GM10248 (cell line): ENCODE data around the gene UGT1A9.

Source experiments
- CTCF ChIA-PET: fragments of 300-600 bp; sonication (Branson Sonifier 250); formaldehyde crosslinking; extraction: SDS; loops from one replicate; lab custom pipeline; 2021; ENCODE audit warnings: antibody characterized with exemption; lab: Yijun Ruan, JAX
- POLR2A ChIA-PET: fragments of 350-650 bp; sonication (Branson Sonifier 250); formaldehyde crosslinking; extraction: SDS; loops from one replicate; lab custom pipeline; 2020; ENCODE audit warnings: antibody characterized with exemption; lab: Yijun Ruan, JAX
- DNase-seq: peaks from one replicate; pipeline ENCODE4 v3.0.0; 2012; ENCODE audit errors: extremely low spot score
- TF ChIP-seq, protein P1 (sequence below): IDR thresholded peaks from 2 replicates; pipeline ENCODE4 v1.5.1; 2012; ENCODE audit warnings: mild to moderate bottlenecking, low read depth; ENCODE audit errors: extremely low read depth, missing control alignments, control extremely low read depth

UGT1A9 gene

GRCh38 chr2:233791883-233792329 is 120.2 kb downstream of the UGT1A9 start:
- TF ChIP-seq, protein P1, sequence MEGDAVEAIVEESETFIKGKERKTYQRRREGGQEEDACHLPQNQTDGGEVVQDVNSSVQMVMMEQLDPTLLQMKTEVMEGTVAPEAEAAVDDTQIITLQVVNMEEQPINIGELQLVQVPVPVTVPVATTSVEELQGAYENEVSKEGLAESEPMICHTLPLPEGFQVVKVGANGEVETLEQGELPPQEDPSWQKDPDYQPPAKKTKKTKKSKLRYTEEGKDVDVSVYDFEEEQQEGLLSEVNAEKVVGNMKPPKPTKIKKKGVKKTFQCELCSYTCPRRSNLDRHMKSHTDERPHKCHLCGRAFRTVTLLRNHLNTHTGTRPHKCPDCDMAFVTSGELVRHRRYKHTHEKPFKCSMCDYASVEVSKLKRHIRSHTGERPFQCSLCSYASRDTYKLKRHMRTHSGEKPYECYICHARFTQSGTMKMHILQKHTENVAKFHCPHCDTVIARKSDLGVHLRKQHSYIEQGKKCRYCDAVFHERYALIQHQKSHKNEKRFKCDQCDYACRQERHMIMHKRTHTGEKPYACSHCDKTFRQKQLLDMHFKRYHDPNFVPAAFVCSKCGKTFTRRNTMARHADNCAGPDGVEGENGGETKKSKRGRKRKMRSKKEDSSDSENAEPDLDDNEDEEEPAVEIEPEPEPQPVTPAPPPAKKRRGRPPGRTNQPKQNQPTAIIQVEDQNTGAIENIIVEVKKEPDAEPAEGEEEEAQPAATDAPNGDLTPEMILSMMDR = no peak
- CTCF ChIA-PET = no interaction called here
- POLR2A ChIA-PET = no interaction called here
- no peak for DNase-seq

DNA sequence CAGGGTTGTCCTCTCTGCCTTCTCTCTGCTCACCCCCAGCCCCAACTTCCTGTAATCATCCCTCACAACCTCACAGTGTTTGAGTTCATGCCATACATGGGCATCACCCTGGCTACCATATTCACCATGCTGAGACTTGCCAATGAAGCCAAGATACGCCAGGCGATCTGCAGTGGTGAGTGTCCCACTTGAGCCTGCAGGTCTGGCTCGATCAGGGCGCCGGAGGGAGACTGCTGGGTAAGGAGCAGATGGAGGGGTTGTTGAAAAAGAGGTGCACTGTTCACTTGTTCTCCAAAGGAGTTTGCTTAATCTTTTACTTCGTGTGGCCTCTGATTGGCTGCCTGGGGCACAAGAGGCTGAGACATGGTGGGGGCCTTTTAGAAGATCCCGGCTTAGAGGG is 121.0 kb downstream of the UGT1A9 start:
- TF ChIP-seq, protein P1 = no peak
- ChIA-PET POLR2A (no interaction called here), CTCF (no interaction called here)

DNA sequence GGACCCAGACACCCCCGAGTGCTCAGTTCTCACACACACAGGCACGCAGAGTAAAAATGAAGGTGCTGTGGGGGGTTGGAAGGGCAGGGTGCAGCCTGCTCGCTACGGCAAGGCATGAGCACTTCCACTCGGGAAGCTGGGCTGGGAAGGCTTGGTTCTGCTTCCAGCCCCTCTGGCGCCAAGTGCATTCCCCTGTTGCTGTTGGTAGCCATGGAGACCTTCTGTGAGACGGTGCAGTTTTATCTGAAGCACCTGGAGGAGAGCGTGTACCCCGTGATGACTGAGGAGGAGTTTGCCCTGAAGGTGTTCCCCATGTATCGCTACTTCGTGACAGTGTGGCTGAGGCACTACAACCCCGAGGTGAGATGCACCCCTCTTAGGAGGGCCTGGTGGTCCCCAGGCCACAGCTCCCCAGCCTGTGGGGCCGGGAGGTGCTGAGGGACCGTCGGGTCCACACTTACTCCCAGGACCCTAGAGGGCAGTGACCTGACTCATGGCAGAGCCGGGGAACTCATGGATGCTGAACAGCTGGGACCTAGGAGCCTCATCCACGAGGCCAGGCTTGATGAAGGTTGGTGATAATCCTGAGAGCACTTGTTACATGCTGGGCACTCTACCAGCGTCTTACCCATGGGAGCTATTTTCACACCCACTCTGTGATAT is 121.9 kb downstream of the UGT1A9 start:
- POLR2A ChIA-PET = no interaction called here
- CTCF ChIA-PET = no interaction called here
- no peak for DNase-seq
- TF ChIP-seq, protein P1 = no peak

More for the DNA sequence above, 121.0 kb downstream of the UGT1A9 start:
- DNase-seq = no peak

DNA sequence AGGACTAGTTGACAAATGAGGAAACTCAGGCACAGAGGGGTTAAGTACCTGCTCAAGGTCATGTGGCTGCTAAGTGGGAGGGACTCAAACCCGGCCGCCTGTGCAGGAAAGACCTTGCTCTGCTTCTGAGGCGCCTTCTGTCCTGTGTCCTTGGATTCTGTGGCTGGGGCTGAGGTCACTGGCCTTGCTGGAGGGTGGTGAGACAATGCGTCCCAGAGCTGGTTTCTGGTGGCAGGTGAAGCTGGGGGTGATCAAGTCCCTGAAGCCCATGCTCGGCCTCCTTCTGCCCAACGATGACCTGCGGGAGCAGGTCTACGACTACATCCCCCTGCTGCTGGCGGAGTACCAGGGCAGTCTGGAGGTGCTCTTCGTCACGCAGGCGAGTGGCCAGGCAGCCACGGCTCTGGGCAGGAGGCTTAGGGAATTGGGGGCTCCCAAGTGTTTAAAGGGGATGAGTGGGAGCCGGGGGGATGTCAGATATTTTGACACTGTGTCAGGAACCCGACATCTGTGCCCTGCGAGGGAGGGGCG is 122.5 kb downstream of the UGT1A9 start:
- DNase-seq = no peak
- CTCF ChIA-PET = interaction anchor here (1.7 kb wide), 1 partner anchor 14 kb away, joined by 4 read pairs; no protein-coding TSS in a partner anchor
- POLR2A ChIA-PET = no interaction called here
- TF ChIP-seq, protein P1 = no peak

DNA sequence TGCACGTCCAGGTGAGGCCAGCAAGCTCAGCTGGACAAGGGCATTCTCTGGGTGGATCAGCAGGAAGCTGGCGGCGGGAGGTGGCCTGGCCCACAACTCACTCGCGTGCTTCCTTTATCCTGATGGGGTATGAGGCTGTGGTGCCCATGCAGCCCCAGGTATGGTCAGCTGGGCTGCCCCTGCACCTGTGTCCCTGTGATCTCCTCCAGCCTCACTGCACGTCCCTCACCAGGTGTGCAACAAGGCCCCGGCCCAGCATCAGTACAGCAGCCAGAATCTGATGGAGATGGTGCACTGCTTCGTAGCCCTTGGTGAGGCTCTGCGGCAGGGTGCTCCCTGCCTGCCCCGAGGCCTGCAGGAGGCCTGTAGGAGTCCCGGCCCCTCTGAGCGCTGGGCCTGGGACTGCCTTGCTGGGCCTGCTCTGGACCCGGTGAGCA is 124.1 kb downstream of the UGT1A9 start:
- ChIA-PET CTCF (interaction anchor here (1.1 to 1.9 kb wide), 3 partner anchors 9 to 19 kb away, joined by 3 to 4 read pairs (median 4); no protein-coding TSS in a partner anchor), POLR2A (no interaction called here)
- DNase-seq = no peak
- TF ChIP-seq, protein P1 = no peak

GRCh38 chr2:233796254-233796653 is 124.6 kb downstream of the UGT1A9 start:
- TF ChIP-seq, protein P1 = no peak
- no peak for DNase-seq
- POLR2A ChIA-PET = no interaction called here
- CTCF ChIA-PET = interaction anchor here (1.1 to 1.9 kb wide), 3 partner anchors 9 to 18 kb away, joined by 3 to 4 read pairs (median 4); no protein-coding TSS in a partner anchor
